ENCODE data around the gene MTTP. TPM values are rescaled to one million over a fixed set of nuclear protein-coding genes. Genes with fewer than 3 reads are reported as not detected.

The MTTP gene
- total RNA-seq, 1 donor = under 0.01 TPM

DNA sequence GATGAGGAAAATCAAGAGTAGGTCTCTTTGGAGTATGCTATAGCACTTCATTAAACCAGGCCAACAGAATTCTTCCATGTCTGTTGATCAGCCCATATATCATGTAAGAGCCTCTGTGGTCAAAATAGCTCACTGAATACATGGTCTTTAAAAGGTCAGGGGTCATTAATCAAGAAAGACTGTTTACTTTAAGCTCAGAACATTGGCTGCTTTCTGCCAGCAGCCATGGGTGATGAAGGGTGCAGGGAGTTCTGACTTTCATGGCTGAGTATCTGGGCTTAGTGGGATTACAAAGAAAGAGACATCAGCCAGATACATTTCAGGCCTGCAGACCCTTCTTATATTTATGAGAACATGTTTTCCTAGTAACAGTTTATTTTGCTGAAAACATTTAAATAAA is 90.1 kb downstream of the MTTP start:
- DNase-seq (ENCODE audit: low read depth in 2 of 3, low spot score in 2 of 3) = no peak

DNA sequence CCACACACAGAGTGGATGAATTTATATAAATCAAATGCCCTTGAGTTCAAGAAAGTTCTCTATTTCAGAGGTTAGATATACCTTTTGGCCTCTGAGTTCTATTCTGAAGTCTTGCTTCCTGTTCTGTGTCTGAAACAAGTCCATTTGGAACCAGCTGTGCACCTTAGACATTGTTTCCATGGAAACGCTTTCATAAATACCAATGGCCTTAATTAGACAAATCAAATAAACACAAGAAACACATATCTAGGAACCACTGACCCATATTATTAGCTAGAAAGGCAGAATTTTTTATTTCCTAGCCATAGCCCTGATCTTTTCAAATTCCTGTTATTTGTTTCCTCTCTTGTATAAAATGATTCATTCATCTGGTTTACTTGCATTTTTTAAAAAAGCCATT is 91.4 kb downstream of the MTTP start:
- DNase-seq (ENCODE audit: low read depth in 2 of 3, low spot score in 2 of 3) = no peak

DNA sequence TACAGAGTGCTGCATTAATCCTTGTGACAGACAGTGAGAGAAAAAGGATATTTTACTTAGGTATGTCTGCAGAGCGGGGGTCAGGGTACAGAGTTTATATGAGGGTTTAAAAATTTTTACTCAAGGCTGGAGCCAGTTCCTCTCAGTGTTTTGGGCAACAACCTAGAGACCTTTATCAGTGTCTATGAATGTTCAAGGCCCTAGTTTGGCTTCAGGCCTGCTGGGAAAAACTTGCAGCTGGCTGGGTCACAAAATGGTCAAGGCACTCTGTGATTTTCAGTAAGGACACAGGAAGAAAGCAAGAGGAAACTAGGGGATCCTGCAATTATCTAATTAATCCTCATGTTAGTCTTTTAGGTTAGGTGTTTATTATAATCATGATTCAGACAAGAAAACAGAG is 93.8 kb downstream of the MTTP start:
- no peak for DNase-seq (ENCODE audit: low read depth in 2 of 3, low spot score in 2 of 3)

DNA sequence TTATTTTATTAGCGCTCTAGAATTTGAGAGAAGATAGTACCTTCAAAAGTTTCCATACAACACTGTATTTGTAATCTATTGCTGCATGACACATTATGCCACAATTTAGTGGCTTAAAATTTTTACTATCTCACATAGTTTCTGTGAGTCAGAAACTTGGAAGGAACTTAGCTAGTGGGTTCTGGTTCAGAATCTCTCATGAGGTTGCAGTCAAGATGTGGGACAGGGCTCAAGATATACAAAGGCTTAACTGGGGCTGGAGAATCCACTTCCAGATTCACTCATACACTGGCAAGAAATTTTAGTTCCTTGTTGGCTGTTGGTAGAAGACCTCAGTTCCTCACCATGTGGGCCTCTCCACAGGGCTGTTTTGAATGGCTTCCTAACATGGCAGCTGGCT is 94.5 kb downstream of the MTTP start:
- DNase-seq (ENCODE audit: low read depth in 2 of 3, low spot score in 2 of 3) = no peak

DNA sequence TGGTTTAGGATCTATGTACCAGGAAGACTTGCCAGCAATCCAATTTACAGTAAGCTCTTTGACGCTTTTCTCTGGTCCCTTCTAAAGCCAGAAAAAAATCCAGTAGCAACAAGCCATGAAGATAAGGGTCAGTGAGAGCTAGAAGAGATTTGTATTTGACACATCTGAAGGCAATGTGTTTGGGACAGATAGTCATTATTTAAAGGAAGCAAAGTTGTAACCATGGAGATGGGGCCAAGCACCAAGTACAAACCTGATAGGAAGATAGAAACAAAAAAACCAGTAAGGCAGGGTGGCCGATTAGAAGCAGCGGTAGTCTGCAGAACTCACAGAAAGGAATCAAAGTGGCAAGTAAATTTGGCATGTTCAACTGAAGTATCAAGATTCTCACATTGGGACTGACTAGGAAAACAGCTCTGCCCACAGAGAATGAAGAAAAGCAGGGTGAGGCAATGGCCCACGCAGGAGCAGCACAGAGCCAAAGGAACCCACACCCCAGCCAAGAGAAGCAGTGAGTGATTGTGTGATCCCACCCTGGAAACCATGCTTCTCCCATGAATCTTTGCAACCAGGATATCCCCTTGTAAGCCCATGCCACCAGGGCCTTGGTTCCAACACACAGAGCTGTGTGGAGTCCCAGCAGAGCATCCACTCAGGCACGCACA is 95.9 kb downstream of the MTTP start:
- peak in 2 of 3 donors; percentile 37 to 55 for DNase-seq (ENCODE audit: low read depth in 2 of 3, low spot score in 2 of 3)

Other genes with a start within 250 kb of the MTTP start
- not detected for gene ADH1C, start 222.1 kb upstream of the MTTP start, total RNA-seq
- not detected for gene ADH7, start 139.5 kb upstream of the MTTP start, total RNA-seq
- not detected for gene C4orf17, start 63.8 kb upstream of the MTTP start, total RNA-seq
- 1.1 TPM for gene TRMT10A, start 10.8 kb upstream of the MTTP start, total RNA-seq
- not detected for gene C4orf54, start 83.0 kb downstream of the MTTP start, total RNA-seq
- 15.9 TPM for gene DAPP1, start 242.0 kb downstream of the MTTP start, total RNA-seq